PFSK-1 (cell line): ENCODE measurements around the gene MACROD1.

ENCODE experiments used
- FOXP2 ChIP-seq: optimal IDR thresholded peaks from 2 replicates; pipeline ENCODE3; 2011; ENCODE audit warnings: borderline replicate concordance, control low read depth, inconsistent platforms; ENCODE audit not compliant: insufficient read depth; ENCODE audit errors: extremely low read length, extremely low read depth
- POLR2AphosphoS5 ChIP-seq: IDR thresholded peaks from 2 replicates; pipeline ENCODE4 v1.6.1; 2012; ENCODE audit warnings: low read depth, mild to moderate bottlenecking, control low read depth, low read length, moderate library complexity
- REST ChIP-seq, 2 experiments: IDR thresholded peaks; 2 replicates each; pipeline versions ENCODE4 v1.6.1 to v1.8.0; 2011 to 2012; ENCODE audit warnings: low read depth in 2 of 2, low read length in 2 of 2, control low read depth in 1 of 2, inconsistent platforms in 1 of 2, mild to moderate bottlenecking in 1 of 2, moderate library complexity in 1 of 2; ENCODE audit not compliant: insufficient read depth in 1 of 2
- SIN3A ChIP-seq: IDR thresholded peaks from 2 replicates; pipeline ENCODE4 v1.6.1; 2012; ENCODE audit warnings: mild to moderate bottlenecking, low read length, moderate library complexity, borderline replicate concordance; ENCODE audit not compliant: insufficient read depth
- TAF1 ChIP-seq: IDR thresholded peaks from 2 replicates; pipeline ENCODE4 v1.6.1; 2012; ENCODE audit warnings: low read length, control low read depth, borderline replicate concordance; ENCODE audit not compliant: insufficient read depth

Gene MACROD1

GRCh38 chr11:64132191-64132771 is 33.6 kb downstream of the MACROD1 start:
- TF ChIP-seq REST (IDR thresholded peaks at IDR 0.05; ENCODE audit: insufficient read depth in 1 of 2, low read depth in 2 of 2, low read length in 2 of 2) (no peak), FOXP2 (no peak), SIN3A (no peak), TAF1 (no peak), POLR2AphosphoS5 (no peak)

- TF ChIP-seq TAF1 (no peak), SIN3A (no peak), POLR2AphosphoS5 (no peak), REST (IDR thresholded peaks at IDR 0.05; ENCODE audit: insufficient read depth in 1 of 2, low read depth in 2 of 2, low read length in 2 of 2) (no peak), FOXP2 (no peak)
Measured at GRCh38 chr11:64131683-64132190, 34.2 kb downstream of the MACROD1 start.

GRCh38 chr11:64130618-64131017 is 35.3 kb downstream of the MACROD1 start:
- TF ChIP-seq REST (IDR thresholded peaks at IDR 0.05; ENCODE audit: insufficient read depth in 1 of 2, low read depth in 2 of 2, low read length in 2 of 2), result no peak
- no peak for TF ChIP-seq FOXP2
- TF ChIP-seq TAF1, result no peak
- no peak for TF ChIP-seq SIN3A
- no peak for TF ChIP-seq POLR2AphosphoS5

GRCh38 chr11:64129403-64129802 is 36.5 kb downstream of the MACROD1 start:
- TF ChIP-seq REST (IDR thresholded peaks at IDR 0.05; ENCODE audit: insufficient read depth in 1 of 2, low read depth in 2 of 2, low read length in 2 of 2) (no peak), TAF1 (no peak), SIN3A (no peak), POLR2AphosphoS5 (no peak), FOXP2 (no peak)
